Uterus (tissue), 2 donors: Measurements from ENCODE around the gene SDK2.

Experiments used
- POLR2A ChIP-seq, 2 donors: fragments of 450-650 bp; IDR thresholded peaks; one replicate each; pipeline ENCODE4 v1.6.1; 2016; ENCODE audit warnings: antibody characterized with exemption in 2 of 2, mild to moderate bottlenecking in 1 of 2, moderate library complexity in 1 of 2
- TF ChIP-seq, protein P1 (sequence below), 4 experiments: fragments of 200-600 bp in 2 of 4; fragments of 450-650 bp in 2 of 4; sonication (generic) in 2 of 4; IDR thresholded peaks; one replicate each; pipeline ENCODE4 v1.5.1; 2016 to 2019; ENCODE audit warnings: antibody characterized with exemption in 4 of 4, mild to moderate bottlenecking in 2 of 4, moderate library complexity in 1 of 4

DNA sequence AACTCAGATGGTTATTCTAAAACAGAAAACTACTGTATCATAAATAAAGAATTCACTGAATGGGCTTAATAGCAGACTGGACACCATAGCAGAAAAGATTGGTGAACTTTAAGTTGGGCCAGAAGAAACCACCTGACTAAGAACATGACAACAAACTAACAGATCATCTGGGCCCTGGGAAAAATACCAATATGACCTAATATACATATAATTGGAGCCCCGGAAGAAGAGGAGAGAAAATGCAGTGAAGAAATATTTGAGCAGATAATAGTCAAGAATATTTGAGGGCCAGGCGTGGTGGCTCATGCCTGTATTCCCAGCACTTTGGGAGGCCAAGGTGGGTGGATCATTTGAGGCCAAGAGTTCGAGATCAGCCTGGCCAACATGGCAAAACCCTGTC, 25.5 kb upstream of the SDK2 start:
- TF ChIP-seq, protein P1, sequence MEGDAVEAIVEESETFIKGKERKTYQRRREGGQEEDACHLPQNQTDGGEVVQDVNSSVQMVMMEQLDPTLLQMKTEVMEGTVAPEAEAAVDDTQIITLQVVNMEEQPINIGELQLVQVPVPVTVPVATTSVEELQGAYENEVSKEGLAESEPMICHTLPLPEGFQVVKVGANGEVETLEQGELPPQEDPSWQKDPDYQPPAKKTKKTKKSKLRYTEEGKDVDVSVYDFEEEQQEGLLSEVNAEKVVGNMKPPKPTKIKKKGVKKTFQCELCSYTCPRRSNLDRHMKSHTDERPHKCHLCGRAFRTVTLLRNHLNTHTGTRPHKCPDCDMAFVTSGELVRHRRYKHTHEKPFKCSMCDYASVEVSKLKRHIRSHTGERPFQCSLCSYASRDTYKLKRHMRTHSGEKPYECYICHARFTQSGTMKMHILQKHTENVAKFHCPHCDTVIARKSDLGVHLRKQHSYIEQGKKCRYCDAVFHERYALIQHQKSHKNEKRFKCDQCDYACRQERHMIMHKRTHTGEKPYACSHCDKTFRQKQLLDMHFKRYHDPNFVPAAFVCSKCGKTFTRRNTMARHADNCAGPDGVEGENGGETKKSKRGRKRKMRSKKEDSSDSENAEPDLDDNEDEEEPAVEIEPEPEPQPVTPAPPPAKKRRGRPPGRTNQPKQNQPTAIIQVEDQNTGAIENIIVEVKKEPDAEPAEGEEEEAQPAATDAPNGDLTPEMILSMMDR (IDR thresholded peaks at IDR 0.05): no peak
- no peak for TF ChIP-seq POLR2A (IDR thresholded peaks at IDR 0.05)
